A673 (cell line): Measurements from ENCODE around the gene FTSJ3. TPM values are rescaled to one million over a fixed set of nuclear protein-coding genes. Genes with fewer than 3 reads are reported as not detected.
A peak's percentile ranks its signal among the peaks of the same experiment; 100 is the strongest.

ENCODE experiments used
- BruUV-seq: library from RNA; stranded (reverse); fragments of 400-500 nt; replicated peaks from 2 replicates; lab custom pipeline; 2021; lab: Mats Ljungman, UMichigan
- CTCF ChIA-PET: fragments of 300-600 bp; sonication (Branson Sonifier 250); formaldehyde crosslinking; loops from one replicate; lab custom pipeline; 2022; ENCODE audit warnings: antibody characterized with exemption; lab: Charles Lee
- POLR2A ChIA-PET: fragments of 300-600 bp; sonication (Branson Sonifier 250); formaldehyde crosslinking; loops from one replicate; lab custom pipeline; 2022; ENCODE audit warnings: antibody characterized with exemption; ENCODE audit not compliant: low non-redundant PET; lab: Charles Lee
- DNase-seq: peaks from one replicate; pipeline ENCODE4 v3.0.0-alpha.2; 2015; ENCODE audit warnings: low spot score
- H3K27ac ChIP-seq: fragments of 200-600 bp; sonication (generic); 2 replicates; pipeline ENCODE4 v1.5.1; 2016; ENCODE audit warnings: mixed run types, low read depth, mild to moderate bottlenecking, mixed read lengths, antibody characterized with exemption, low read length; ENCODE audit not compliant: poor library complexity, severe bottlenecking
- H3K27me3 ChIP-seq: fragments of 200-600 bp; sonication (generic); replicated peaks from 2 replicates; pipeline ENCODE4 v1.6.1; 2017; ENCODE audit warnings: mixed run types, low read depth, mild to moderate bottlenecking, mixed read lengths, antibody characterized with exemption, low read length; ENCODE audit not compliant: insufficient read depth, poor library complexity
- H3K36me3 ChIP-seq: fragments of 200-600 bp; sonication (generic); 2 replicates; pipeline ENCODE4 v1.6.1; 2016; ENCODE audit warnings: mixed run types, mild to moderate bottlenecking, mixed read lengths, antibody characterized with exemption, low read length; ENCODE audit not compliant: insufficient read depth, poor library complexity, severe bottlenecking
- H3K4me1 ChIP-seq: fragments of 200-600 bp; sonication (generic); 2 replicates; pipeline ENCODE4 v1.6.1; 2017; ENCODE audit warnings: mixed run types, mild to moderate bottlenecking, mixed read lengths, antibody characterized with exemption, low read length; ENCODE audit not compliant: insufficient read depth, poor library complexity, severe bottlenecking
- H3K4me3 ChIP-seq: fragments of 200-600 bp; sonication (generic); 2 replicates; pipeline ENCODE4 v1.5.1; 2016; ENCODE audit warnings: low read depth, mixed run types, mild to moderate bottlenecking, mixed read lengths, low read length; ENCODE audit not compliant: poor library complexity, severe bottlenecking
- H3K9me3 ChIP-seq: fragments of 200-600 bp; sonication (generic); 2 replicates; pipeline ENCODE4 v1.6.1; 2016; ENCODE audit warnings: mixed run types, low read depth, mild to moderate bottlenecking, mixed read lengths, antibody characterized with exemption, low read length; ENCODE audit not compliant: poor library complexity, severe bottlenecking
- CTCF ChIP-seq: fragments of 300-800, 200-600 bp; sonication (generic); conservative IDR thresholded peaks from 2 replicates; pipeline ENCODE4 v1.5.1; 2017; ENCODE audit warnings: low read depth, mild to moderate bottlenecking, antibody characterized with exemption, low read length, moderate library complexity, mixed read lengths
- EZH2 ChIP-seq: fragments of 200-600 bp; sonication (generic); IDR thresholded peaks from 2 replicates; pipeline ENCODE4 v1.6.1; 2017; ENCODE audit warnings: borderline replicate concordance, low read depth, mild to moderate bottlenecking, mixed read lengths, antibody characterized with exemption, low read length; ENCODE audit not compliant: poor library complexity, severe bottlenecking
- intact Hi-C: fragments of 100-400 bp; cut with micrococcal nuclease; formaldehyde crosslinking; loops from one replicate; pipeline ENCODE4 v1.10.0; 2022; ENCODE audit not compliant: unreplicated experiment
- total RNA-seq: library from RNA; stranded (reverse); gene quantifications from 2 replicates; pipeline ENCODE4 v1.2.3, GENCODE V29; 2021

The FTSJ3 gene
- total RNA-seq, 1 experiment from 2014 or later: 90.4 TPM

- POLR2A ChIA-PET: no interaction called here
- CTCF ChIA-PET: no interaction called here
- no peaks in the 10 kb centered on the region for H3K9me3 ChIP-seq
- H3K4me1 ChIP-seq: peaks cover 22% of the 10 kb centered on the region
- no peak overlapping the region for H3K27ac ChIP-seq
- no peaks in the 10 kb centered on the region for H3K27me3 ChIP-seq
- H3K4me3 ChIP-seq: no peak overlapping the region
- BruUV-seq: no TSS peak
- H3K36me3 ChIP-seq: peaks cover 69% of the 10 kb centered on the region
- no peak for DNase-seq
- TF ChIP-seq EZH2 (no peak), CTCF (no peak)
- intact Hi-C loops: no loop called here
Observed at GRCh38 chr17:63830904-63831491, 3.5 kb upstream of the FTSJ3 start.

GRCh38 chr17:63830278-63830677 is 2.8 kb upstream of the FTSJ3 start:
- no peak for DNase-seq
- H3K27me3 ChIP-seq: no peaks in the 10 kb centered on the region
- ChIA-PET CTCF (no interaction called here), POLR2A (no interaction called here)
- TF ChIP-seq CTCF: no peak
- TF ChIP-seq EZH2: no peak
- intact Hi-C loops: no loop called here
- no peak overlapping the region for H3K4me3 ChIP-seq
- H3K4me1 ChIP-seq: peaks cover 21% of the 10 kb centered on the region
- H3K27ac ChIP-seq: no peak overlapping the region
- BruUV-seq: no TSS peak
- peaks cover 69% of the 10 kb centered on the region for H3K36me3 ChIP-seq
- no peaks in the 10 kb centered on the region for H3K9me3 ChIP-seq

- CTCF ChIA-PET: no interaction called here
Observed at GRCh38 chr17:63828936-63829335, 1.5 kb upstream of the FTSJ3 start.

More at GRCh38 chr17:63828936-63829335, 1.5 kb upstream of the FTSJ3 start:
- peaks cover 12% of the 10 kb centered on the region for H3K4me1 ChIP-seq
- H3K36me3 ChIP-seq: peaks cover 72% of the 10 kb centered on the region
- intact Hi-C loops: no loop called here
- no TSS peak for BruUV-seq
- H3K4me3 ChIP-seq: peak overlapping the region; percentile 85
- H3K9me3 ChIP-seq: no peaks in the 10 kb centered on the region
- POLR2A ChIA-PET: interaction anchor here (0.8 kb wide), 1 partner anchor 11 kb away, joined by 3 read pairs; no protein-coding TSS in a partner anchor
- no peak overlapping the region for H3K27ac ChIP-seq
- TF ChIP-seq CTCF (no peak), EZH2 (no peak)
- no peak for DNase-seq
- H3K27me3 ChIP-seq: no peaks in the 10 kb centered on the region
